Measurements from ENCODE around the gene TEPSIN. TPM values are rescaled to one million over a fixed set of nuclear protein-coding genes. Genes with fewer than 3 reads are reported as not detected.
A peak's percentile ranks its signal among the peaks of the same experiment; 100 is the strongest.

The TEPSIN gene
- 32.2 to 40.7 TPM (median 35.4 TPM) in 3 replicates for total RNA-seq (2021)
- Bru-seq, nascent RNA: percentile 48 among the genes with signal in this experiment
- long read RNA-seq, experiment 1, transcript TEPSIN-201 (12 exons, 2,287 nt): minor isoform, 5 of 42 reads
- long read RNA-seq, experiment 1, transcript TEPSIN-213 (13 exons, 1,782 nt): major isoform, 12 of 42 reads
- long read RNA-seq, experiment 1, partial matches to known transcripts: 6 of 42 reads
- long read RNA-seq, experiment 1, other reads (novel, unspliced or antisense): 18 of 42 reads
- long read RNA-seq, experiment 2, transcript TEPSIN-213 (13 exons, 1,782 nt): major isoform, 5 of 17 reads
- long read RNA-seq, experiment 2, partial matches to known transcripts: 9 of 17 reads
- long read RNA-seq, experiment 2, other reads (novel, unspliced or antisense): 3 of 17 reads
- long read RNA-seq, experiment 3, partial matches to known transcripts: 0 of 3 reads
- long read RNA-seq, experiment 3, other reads (novel, unspliced or antisense): 1 of 3 reads

GRCh38 chr17:81238815-81239713, at the start of gene TEPSIN, which contains the start of gene NDUFAF8:
TEPSIN (minus strand) TSS chr17:81239055; CDS start chr17:81239033, 22 bp downstream.
NDUFAF8 (plus strand) TSS chr17:81239318; CDS start chr17:81239364, 46 bp downstream.
- CTCF ChIA-PET: interaction anchor here (0.6 to 2.1 kb wide), 20 partner anchors 9 to 316 kb away, joined by 3 to 14 read pairs (median 4); partner anchors contain the start of gene CEP131
- Mint-ChIP-seq H3K27ac (peak within 1 kb of the TSS; percentile 76), H3K9me3 (no peaks in the 10 kb centered on the region), H3K27me3 (ENCODE audit: low read depth) (no peaks in the 10 kb centered on the region), H3K4me3 (peak within 1 kb of the TSS; percentile 90), H3K4me1 (peaks cover 27% of the 10 kb centered on the region), H3K36me3 (no peaks in the 10 kb centered on the region)
- ATAC-seq: peak; percentile 97
- DNase-seq (ENCODE audit: low spot score): peak; percentile 95
- POLR2A ChIA-PET: interaction anchor here (0.6 to 1.1 kb wide), 5 partner anchors 16 to 785 kb away, joined by 3 to 9 read pairs (median 3); partner anchors contain the start of genes BAHCC1 and CEP131
- TF ChIP-seq ZNF423 (CRISPR knock-in tag; IDR thresholded peaks at IDR 0.05) (no peak), FOXP4 (CRISPR knock-in tag; IDR thresholded peaks at IDR 0.05) (0 out of 2 replicates have a peak, but pooled peaks have one; percentile 9), MYBL2 (CRISPR knock-in tag; IDR thresholded peaks at IDR 0.05) (peak; percentile 19; the same call in 1 of the 2 replicates), HMGXB4 (CRISPR knock-in tag; IDR thresholded peaks at IDR 0.05) (peak; percentile 32; the same call in 1 of the 2 replicates), PREB (CRISPR knock-in tag; IDR thresholded peaks at IDR 0.05; ENCODE audit: borderline replicate concordance) (no peak), ELF4 (CRISPR knock-in tag; IDR thresholded peaks at IDR 0.05; ENCODE audit: low read depth) (0 out of 2 replicates have a peak, but pooled peaks have one; percentile 54), USF2 (CRISPR knock-in tag; IDR thresholded peaks at IDR 0.05) (peak; percentile 1; the same call in 1 of the 2 replicates), FOXJ3 (CRISPR knock-in tag; IDR thresholded peaks at IDR 0.05; ENCODE audit: borderline replicate concordance) (no peak), E2F4 (CRISPR knock-in tag; IDR thresholded peaks at IDR 0.05; ENCODE audit: borderline replicate concordance, low read depth) (no peak), JUN (CRISPR knock-in tag; IDR thresholded peaks at IDR 0.05) (0 out of 2 replicates have a peak, but pooled peaks have one; percentile 46), E2F5 (CRISPR knock-in tag; IDR thresholded peaks at IDR 0.05) (0 out of 2 replicates have a peak, but pooled peaks have one; percentile 13), TEAD1 (CRISPR knock-in tag; IDR thresholded peaks at IDR 0.05) (peak; percentile 77), SP1 (CRISPR knock-in tag; conservative IDR thresholded peaks at IDR 0.05) (peak; percentile 90), NR2C2 (CRISPR knock-in tag; IDR thresholded peaks at IDR 0.05) (0 out of 2 replicates have a peak, but pooled peaks have one; percentile 17), SMAD4 (CRISPR knock-in tag; IDR thresholded peaks at IDR 0.05) (0 out of 2 replicates have a peak, but pooled peaks have one; percentile 28), ARID4B (CRISPR knock-in tag; IDR thresholded peaks at IDR 0.05; ENCODE audit: borderline replicate concordance) (peak; percentile 11; the same call in 1 of the 2 replicates), USF1 (CRISPR knock-in tag; IDR thresholded peaks at IDR 0.05) (peak; percentile 8; the same call in 1 of the 2 replicates), FOXK1 (CRISPR knock-in tag; IDR thresholded peaks at IDR 0.05) (peak; percentile 99), ATF1 (CRISPR knock-in tag; IDR thresholded peaks at IDR 0.05) (0 out of 2 replicates have a peak, but pooled peaks have one; percentile 46)

Data from WTC11 (cell line).